Tibial nerve (tissue), 4 donors: ENCODE measurements around the gene SMG6. TPM values are rescaled to one million over a fixed set of nuclear protein-coding genes. Genes with fewer than 3 reads are reported as not detected.
"Not testable (repeated sequence)": the region's sequence is repeated elsewhere in the genome, so short reads cannot be mapped to it uniquely, and the experiment has no call there.

Experiments
- DNase-seq, 2 donors: peaks; one replicate each; pipeline ENCODE4 v3.0.0-alpha.2; 2019; ENCODE audit warnings: low spot score in 2 of 2
- H3K27ac ChIP-seq, 4 donors: fragments of 200-600 bp; sonication (generic) in 3 of 4; one replicate each; pipeline ENCODE4 v1.5.1; 2017 to 2019; ENCODE audit warnings: mild to moderate bottlenecking in 1 of 4
- H3K27me3 ChIP-seq, 2 donors: fragments of 200-600 bp; sonication (generic) in 1 of 2; one replicate each; pipeline versions ENCODE4 v1.5.1 to v1.6.0; 2017 to 2019
- H3K36me3 ChIP-seq, 3 donors: fragments of 200-600 bp; sonication (generic); one replicate each; pipeline ENCODE4 v1.5.1; 2018 to 2019
- H3K4me1 ChIP-seq, 4 donors: fragments of 200-600 bp; sonication (generic) in 3 of 4; one replicate each; pipeline ENCODE4 v1.5.1; 2017 to 2019
- H3K4me3 ChIP-seq, 4 donors: fragments of 200-600 bp; sonication (generic) in 3 of 4; one replicate each; pipeline ENCODE4 v1.5.1; 2017 to 2019; ENCODE audit warnings: mild to moderate bottlenecking in 1 of 4, moderate library complexity in 1 of 4
- H3K9me3 ChIP-seq, 4 donors: fragments of 200-600 bp; sonication (generic) in 3 of 4; one replicate each; pipeline ENCODE4 v1.5.1; 2017 to 2019
- CTCF ChIP-seq, 5 experiments: fragments of 200-600 bp in 3 of 5; fragments of 450-650 bp in 2 of 5; sonication (generic) in 3 of 5; IDR thresholded peaks; one replicate each; pipeline ENCODE4 v1.5.1; 2016 to 2019; ENCODE audit warnings: antibody characterized with exemption in 5 of 5, mild to moderate bottlenecking in 3 of 5, moderate library complexity in 2 of 5
- EP300 ChIP-seq, 2 donors: sonication (generic); formaldehyde crosslinking; IDR thresholded peaks; one replicate each; pipeline ENCODE4 v1.6.1; 2017; ENCODE audit warnings: antibody characterized with exemption in 2 of 2, mild to moderate bottlenecking in 1 of 2
- POLR2A ChIP-seq, 2 donors: fragments of 450-650 bp; IDR thresholded peaks; one replicate each; pipeline ENCODE4 v1.6.1; 2017; ENCODE audit warnings: antibody characterized with exemption in 2 of 2, mild to moderate bottlenecking in 2 of 2, moderate library complexity in 2 of 2
- WGBS, 2 donors: methylation state at CpG; one replicate each; pipeline ENCODE4 v1.1.5; 2018; 5-methylcytosine and 5-hydroxymethylcytosine counted together
- total RNA-seq, 4 donors: library from RNA; depleted of rRNA; stranded (reverse); fragments of >200 nt; gene quantifications; one replicate each; pipeline ENCODE4 v1.1.0, GENCODE V29; 2016

Gene SMG6
- total RNA-seq, 4 donors from 2014 or later, result 29.5 to 86.5 (median 40.1) TPM

- no peaks in the 10 kb centered on the region for H3K9me3 ChIP-seq
- H3K36me3 ChIP-seq, result peaks cover 0 to 17% (median 0%) of the 10 kb centered on the region in 3 donors
- H3K4me1 ChIP-seq, result peaks cover 3 to 62% (median 38%) of the 10 kb centered on the region in 4 donors
- WGBS, 2 donors, result 13 to 17% methylated on average over 16 of the region's 16 CpGs
- TF ChIP-seq EP300 (IDR thresholded peaks at IDR 0.05) (peak in 1 of 2 donors; percentile 39), CTCF (IDR thresholded peaks at IDR 0.05) (no peak), POLR2A (IDR thresholded peaks at IDR 0.05) (no peak)
- no peaks in the 10 kb centered on the region for H3K27me3 ChIP-seq
- DNase-seq, result peak in 1 of 2 donors; percentile 58
- H3K4me3 ChIP-seq, result peak overlapping the region in 1 of 4 donors; percentile 16
- peak overlapping the region; percentile 23 to 80 (median 72) for H3K27ac ChIP-seq
Measured at GRCh38 chr17:2172077-2172851, 131.3 kb downstream of the SMG6 start.

GRCh38 chr17:2171702-2172076 lies 131.9 kb downstream of the SMG6 start:
- peaks cover 3 to 56% (median 36%) of the 10 kb centered on the region in 4 donors for H3K4me1 ChIP-seq
- H3K4me3 ChIP-seq, result peak overlapping the region in 1 of 4 donors; percentile 16
- H3K9me3 ChIP-seq, result no peaks in the 10 kb centered on the region
- no peaks in the 10 kb centered on the region for H3K27me3 ChIP-seq
- TF ChIP-seq EP300 (IDR thresholded peaks at IDR 0.05) (no peak), POLR2A (IDR thresholded peaks at IDR 0.05) (no peak), CTCF (IDR thresholded peaks at IDR 0.05) (no peak)
- H3K27ac ChIP-seq, result peak overlapping the region; percentile 23 to 80 (median 72)
- DNase-seq, result no peak
- peaks cover 0 to 19% (median 0%) of the 10 kb centered on the region in 3 donors for H3K36me3 ChIP-seq
- WGBS, 2 donors, result 29 to 43% methylated on average over 6 of the region's 6 CpGs

GRCh38 chr17:2170023-2170422 lies 133.6 kb downstream of the SMG6 start:
- H3K9me3 ChIP-seq, result no peaks in the 10 kb centered on the region
- peaks cover 0 to 36% (median 0%) of the 10 kb centered on the region in 3 donors for H3K36me3 ChIP-seq
- no peak overlapping the region for H3K4me3 ChIP-seq
- peaks cover 3 to 40% (median 23%) of the 10 kb centered on the region in 4 donors for H3K4me1 ChIP-seq
- no peak overlapping the region for H3K27ac ChIP-seq
- WGBS, 2 donors, result 81 to 92% methylated on average over 9 of the region's 9 CpGs
- no peak for TF ChIP-seq CTCF (IDR thresholded peaks at IDR 0.05)
- no peak for TF ChIP-seq POLR2A (IDR thresholded peaks at IDR 0.05)
- no peak for TF ChIP-seq EP300 (IDR thresholded peaks at IDR 0.05)
- no peaks in the 10 kb centered on the region for H3K27me3 ChIP-seq
- no peak for DNase-seq

- 83 to 89% methylated on average over 12 of the region's 12 CpGs for WGBS, 2 donors
- H3K4me1 ChIP-seq, H3K27me3 ChIP-seq, H3K4me3 ChIP-seq, DNase-seq, H3K9me3 ChIP-seq, H3K27ac ChIP-seq: not testable (repeated sequence)
- H3K36me3 ChIP-seq, result peaks cover 0 to 67% (median 0%) of the 10 kb centered on the region in 3 donors
Measured at GRCh38 chr17:2165723-2166122, 137.9 kb downstream of the SMG6 start.

GRCh38 chr17:2158396-2158780 lies 145.2 kb downstream of the SMG6 start:
- 80% methylated on average over 7 of the region's 7 CpGs for WGBS, 2 donors
- H3K9me3 ChIP-seq, result no peaks in the 10 kb centered on the region
- H3K36me3 ChIP-seq, result peaks cover 0 to 35% (median 0%) of the 10 kb centered on the region in 3 donors
- no peak overlapping the region for H3K4me3 ChIP-seq
- no peak for DNase-seq
- TF ChIP-seq CTCF (IDR thresholded peaks at IDR 0.05) (no peak), POLR2A (IDR thresholded peaks at IDR 0.05) (no peak), EP300 (IDR thresholded peaks at IDR 0.05) (no peak)
- H3K4me1 ChIP-seq, result peaks cover 0 to 24% (median 3%) of the 10 kb centered on the region in 4 donors
- peak overlapping the region in 1 of 4 donors; percentile 18 for H3K27ac ChIP-seq
- H3K27me3 ChIP-seq, result no peaks in the 10 kb centered on the region
